8988T (cell line): ENCODE results near the gene TARDBP.
"Not testable (repeated sequence)": the region's sequence is repeated elsewhere in the genome, so short reads cannot be mapped to it uniquely, and the experiment has no call there.

Experiments used
- DNase-seq: peaks from one replicate; pipeline ENCODE4 v3.0.0; 2011

The TARDBP gene

DNA sequence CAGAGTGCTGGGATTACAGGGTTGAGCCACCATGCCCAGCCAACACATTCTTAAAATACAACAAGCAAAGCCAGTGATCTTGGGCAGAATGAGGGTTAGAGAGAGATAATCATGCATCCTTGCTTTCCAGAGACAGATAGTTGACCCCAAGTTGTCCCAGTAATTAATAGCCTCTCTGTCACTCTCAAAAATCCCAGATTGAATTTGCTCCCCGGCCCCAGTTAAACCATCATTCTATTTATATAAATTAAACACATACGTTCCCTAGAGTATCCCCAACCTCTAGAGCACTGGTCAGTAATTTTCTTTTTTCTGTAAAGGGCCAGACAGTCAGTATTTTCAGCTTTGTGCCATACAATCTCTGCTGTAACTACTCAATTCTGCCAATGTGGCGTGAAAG lies 16.4 kb upstream of the TARDBP start:
- no peak for DNase-seq

DNA sequence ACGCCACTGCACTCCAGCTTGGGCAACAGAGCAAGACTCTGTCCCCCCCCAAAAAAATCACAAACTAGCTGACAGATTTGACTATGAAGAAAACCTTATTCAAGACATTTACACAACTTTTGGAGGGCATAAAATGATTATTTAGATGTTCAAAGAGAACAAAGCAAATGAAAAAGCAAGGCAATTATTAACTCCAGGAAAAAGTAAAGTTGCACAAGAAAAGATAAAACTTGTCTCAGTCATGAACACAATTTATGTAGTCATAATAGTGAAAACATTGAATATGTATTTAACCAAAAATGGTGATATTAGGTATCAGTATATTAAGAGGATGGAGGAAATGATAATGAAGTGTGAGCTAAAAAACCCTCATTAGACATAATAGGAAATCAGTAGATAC lies 11.9 kb upstream of the TARDBP start:
- no peak for DNase-seq

DNA sequence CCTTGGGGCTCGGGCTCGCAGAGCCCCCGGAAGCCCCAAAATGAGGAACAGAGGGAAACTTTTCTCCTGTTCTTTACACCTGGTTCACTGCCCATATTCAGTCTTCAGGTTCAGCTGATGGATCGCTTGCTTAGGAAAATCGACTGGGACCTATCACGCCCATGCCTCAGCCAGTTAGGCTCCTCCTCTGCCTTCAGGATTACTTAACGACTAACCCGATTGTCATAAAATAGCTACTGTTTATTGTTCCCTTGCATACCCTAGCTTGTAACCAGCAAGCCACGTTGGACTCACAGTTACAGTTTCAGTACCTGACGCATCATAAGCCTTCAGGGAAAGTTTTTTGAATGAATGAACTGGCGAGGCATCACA lies 692 bp downstream of the TARDBP start:
- DNase-seq: no peak

DNA sequence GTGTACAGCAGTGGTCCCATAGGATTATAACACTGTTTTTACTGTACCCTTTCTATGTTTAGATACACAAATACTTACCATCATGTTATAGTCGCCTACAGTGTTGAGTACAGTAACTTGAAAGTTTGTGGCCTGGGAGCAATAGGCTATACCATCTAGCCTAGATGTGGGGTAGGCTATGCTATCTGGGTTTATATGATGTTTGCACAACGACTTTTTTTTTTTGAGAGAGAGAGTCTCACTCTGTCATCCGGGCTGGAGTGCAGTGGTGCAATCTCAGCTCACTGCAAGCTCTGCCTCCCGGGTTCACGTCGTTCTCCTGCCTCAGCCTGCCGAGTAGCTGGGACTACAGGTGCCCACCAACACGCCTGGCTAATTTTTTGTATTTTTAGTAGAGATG lies 6.9 kb downstream of the TARDBP start:
- not testable (repeated sequence) for DNase-seq

DNA sequence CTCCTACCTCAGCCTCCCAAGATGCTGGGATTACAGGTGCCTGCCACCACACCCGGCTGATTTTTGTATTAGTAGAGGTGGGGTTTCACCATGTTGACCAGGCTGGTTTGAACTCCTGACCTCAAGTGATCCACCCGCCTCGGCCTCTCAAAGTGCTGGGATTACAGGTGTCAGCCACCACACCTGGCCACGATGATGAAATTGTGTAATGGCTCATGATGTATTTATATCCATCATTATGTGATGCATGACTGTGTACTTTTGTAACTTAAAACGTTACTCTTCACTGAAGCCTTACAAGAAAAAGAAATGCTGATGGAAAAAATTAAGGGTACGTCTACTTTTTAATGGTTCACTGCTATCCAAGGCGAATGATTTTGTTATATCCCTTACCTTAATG lies 7.5 kb downstream of the TARDBP start:
- DNase-seq: no peak

DNA sequence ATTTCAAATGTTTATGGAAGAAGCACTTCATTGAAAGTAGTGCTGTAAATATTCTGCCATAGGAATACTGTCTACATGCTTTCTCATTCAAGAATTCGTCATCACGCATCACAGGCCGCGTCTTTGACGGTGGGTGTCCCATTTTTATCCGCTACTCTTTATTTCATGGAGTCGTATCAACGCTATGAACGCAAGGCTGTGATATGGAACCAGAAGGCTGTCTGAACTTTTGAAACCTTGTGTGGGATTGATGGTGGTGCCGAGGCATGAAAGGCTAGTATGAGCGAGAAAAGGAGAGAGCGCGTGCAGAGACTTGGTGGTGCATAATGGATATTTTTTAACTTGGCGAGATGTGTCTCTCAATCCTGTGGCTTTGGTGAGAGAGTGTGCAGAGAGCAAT lies 10.7 kb downstream of the TARDBP start:
- no peak for DNase-seq

DNA sequence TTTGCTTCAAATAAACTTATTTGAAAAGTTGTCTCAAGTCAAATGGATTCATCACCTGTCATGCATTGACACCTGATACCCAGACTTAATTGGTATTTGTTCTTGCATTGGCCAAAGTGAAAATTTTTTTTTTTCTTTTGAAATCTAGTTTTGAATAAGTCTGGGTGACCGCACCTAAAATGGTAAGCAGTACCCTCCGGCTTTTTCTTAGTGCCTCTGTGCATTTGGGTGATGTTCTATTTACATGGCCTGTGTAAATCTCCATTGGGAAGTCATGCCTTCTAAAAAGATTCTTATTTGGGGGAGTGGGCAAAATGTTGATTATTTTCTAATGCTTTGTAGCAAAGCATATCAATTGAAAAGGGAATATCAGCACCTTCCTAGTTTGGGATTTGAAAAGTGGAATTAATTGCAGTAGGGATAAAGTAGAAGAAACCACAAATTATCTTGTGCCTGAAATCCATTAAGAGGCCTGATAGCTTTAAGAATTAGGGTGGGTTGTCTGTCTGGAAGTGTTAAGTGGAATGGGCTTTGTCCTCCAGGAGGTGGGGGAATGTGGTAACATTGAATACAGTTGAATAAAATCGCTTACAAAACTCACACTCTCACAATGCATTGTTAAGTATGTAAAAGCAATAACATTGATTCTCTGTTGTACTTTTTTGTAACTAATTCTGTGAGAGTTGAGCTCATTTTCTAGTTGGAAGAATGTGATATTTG lies 11.9 kb downstream of the TARDBP start:
- DNase-seq: no peak

DNA sequence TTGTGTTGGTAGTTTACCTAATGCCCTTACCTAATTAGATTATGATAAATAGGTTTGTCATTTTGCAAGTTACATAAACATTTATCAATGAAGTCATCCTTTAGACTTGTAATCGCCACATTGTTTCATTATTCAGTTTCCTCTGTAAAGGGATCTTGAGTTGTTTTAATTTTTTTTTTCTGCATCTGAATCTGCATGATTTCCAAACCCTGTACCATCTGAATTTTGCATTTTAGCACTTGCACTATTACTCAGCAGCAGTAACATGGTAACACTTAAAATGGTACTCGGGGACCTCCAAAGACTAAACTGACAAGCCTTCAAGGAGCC lies 12.4 kb downstream of the TARDBP start:
- DNase-seq: no peak

DNA sequence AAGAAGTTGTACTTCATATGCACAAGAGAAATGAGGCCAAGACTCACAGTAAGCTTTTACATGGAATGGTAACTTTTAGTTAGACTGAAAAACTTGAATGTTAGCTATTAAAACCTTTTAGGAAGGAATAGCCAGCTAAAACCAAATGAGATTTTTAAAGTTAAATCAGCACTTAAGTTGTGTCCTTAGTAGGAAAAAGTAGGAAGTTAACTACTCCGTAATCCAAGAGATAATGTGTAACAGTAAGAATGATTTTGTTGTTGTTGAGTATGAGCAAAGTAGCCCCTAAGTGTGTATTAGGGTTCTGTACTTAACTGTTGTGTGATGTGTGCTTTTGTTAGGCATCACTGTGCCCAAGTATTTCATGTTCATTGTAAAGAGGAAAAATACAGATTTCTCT lies 13.2 kb downstream of the TARDBP start:
- DNase-seq: no peak

DNA sequence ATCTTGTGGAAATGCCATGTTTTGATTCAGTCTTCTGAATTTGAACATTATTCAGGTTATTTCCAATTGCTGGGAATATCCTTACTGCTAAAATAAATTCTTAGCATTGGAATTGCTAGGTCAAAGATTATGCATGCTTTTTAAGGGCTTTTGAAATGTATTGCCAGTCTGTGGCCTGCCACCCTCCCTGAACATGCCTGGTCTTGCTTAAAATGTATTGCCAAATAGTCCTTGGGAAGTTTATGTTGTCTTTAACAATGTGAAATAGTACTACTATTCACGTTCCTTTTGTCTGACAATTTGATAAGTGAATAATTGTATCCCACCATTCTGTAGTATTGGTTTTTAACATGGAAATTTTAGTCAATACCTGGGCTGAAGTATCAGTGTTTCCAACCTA lies 13.6 kb downstream of the TARDBP start:
- no peak for DNase-seq

DNA sequence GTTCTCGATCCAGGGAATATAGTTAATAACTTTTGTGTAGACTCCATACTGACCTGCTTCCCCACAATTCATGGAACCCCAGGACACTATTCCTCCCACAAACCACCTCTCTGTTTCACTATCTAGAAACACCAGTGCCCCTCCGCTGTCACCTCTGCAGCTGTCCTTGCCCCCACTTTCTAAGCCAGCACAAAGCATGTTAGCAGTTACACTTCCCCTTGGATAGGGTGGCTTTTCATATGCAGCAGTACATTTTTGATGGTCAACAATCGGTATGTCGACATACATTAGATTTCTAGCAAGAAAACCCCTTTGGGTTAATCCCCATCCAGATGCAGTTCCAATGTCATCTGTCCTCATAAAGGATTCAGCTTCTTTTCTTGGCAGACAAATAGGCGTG lies 14.4 kb downstream of the TARDBP start:
- no peak for DNase-seq

DNA sequence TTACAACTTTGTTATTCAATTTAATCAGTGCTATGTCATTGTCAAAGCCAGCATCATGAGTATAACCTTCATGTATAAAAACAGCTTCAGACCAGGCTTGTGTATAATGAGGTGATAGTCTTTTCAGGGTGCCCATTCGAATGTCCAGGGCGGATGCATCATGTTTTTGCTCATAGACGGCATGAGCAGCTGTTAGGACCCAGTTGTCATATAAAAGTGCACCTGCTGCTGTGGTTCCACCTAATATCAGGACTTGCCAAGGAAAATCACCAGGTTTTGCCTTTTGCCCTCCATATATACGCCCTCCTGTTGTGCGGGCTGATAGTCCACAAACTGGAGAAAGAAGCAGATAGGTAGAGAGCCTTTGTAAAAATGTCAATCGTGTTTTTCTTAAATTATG lies 14.9 kb downstream of the TARDBP start:
- no peak for DNase-seq

DNA sequence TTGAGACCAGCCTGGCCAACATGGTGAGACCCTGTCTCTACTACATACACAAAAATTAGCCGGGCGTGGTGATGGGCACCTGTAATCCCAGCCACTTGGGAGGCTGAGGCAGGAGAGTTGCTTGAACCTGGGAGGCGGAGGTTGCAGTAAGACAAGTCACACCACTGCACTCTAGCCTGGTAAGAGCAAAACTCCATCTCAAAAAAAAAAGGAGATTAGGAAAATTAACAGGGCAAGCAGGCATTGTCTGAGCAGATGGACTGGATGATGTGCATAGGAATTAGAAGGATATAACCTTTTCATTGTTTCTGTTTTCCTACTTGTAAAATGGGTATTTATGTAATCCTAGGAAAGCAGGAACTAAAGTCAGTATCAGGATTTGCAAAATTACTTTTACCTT lies 15.6 kb downstream of the TARDBP start:
- no peak for DNase-seq

DNA sequence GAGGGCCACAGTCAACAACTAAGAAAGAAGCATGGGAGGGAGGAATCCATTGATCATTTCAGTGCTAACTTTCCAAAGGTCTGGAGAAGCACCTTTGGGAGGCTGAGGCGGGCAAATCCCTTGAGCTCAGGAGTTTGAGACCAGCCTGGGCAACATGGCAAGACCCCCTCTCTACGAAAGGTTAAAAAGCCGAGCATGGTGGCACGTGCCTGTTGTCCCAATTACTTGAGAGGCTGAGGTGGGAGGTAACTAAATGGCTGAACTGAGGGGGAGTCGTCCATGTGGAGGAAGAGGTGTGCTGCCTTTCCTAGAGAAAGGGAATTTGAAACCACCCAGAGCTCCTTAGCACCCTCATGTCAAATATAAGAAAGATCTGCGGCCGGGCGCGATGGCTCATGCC lies 18.4 kb downstream of the TARDBP start:
- no peak for DNase-seq

DNA sequence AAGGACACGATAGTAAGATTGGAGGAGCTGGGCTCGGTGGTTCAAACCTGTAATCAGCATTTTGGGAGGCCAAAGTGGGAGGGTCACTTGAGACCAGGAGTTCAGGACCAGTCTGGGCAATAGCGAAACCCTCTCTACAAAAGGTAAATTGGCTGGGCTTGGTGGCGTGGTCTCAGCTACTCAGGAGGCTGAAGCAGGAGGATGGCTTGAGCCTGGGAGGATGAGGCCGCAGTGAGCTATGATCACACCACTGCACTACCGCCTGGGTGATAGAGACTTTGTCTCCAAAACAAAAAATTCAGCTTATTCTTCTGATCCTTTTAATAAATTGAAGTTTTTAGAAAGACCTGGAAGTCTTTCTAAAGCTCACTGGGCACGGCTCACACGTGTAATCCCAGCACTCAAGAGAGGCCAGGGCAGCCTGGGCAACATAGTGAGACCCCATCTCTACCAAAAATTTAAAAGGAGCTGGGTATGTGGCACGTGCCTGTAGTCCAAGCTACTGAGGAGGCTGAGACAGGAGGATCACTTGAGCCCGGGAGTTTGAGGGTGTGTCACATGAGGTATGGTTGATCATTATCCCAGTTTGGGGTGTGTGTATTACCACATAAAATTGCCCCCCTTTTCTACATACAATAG lies 19.3 kb downstream of the TARDBP start:
- DNase-seq: no peak

DNA sequence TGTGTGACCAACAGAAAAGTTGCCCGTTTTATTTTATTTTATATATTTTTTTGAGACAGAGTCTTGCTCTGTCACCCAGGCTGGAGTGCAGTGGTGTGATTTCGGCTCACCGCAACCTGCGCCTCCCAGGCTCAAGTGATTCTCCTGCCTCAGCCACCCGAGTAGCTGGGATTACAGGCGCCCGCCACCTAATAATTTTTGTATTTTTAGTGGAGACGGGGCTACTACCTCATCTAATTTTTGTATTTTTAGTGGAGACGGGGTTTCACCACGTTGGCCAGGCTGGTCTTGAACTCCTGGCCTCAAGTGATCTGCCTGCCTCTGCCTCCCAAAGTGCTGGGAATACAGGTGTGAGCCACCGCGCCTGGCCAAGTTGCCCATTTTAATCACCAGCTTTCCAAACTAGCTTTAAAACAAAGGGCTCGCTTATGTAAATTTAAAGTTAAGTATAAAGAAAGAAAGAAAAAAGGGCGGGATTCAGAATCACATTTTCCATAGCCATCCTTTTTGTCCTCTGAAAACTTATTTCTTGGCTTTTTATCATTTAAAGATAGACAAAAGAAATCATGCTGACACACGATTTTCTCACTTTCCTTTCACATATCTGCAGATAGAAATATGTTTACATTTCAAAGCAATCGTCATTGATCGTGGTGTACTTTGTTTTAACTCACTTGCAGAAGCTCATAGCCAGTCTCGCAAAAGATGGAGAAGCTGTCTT lies 24.7 kb downstream of the TARDBP start:
- not testable (repeated sequence) for DNase-seq

DNA sequence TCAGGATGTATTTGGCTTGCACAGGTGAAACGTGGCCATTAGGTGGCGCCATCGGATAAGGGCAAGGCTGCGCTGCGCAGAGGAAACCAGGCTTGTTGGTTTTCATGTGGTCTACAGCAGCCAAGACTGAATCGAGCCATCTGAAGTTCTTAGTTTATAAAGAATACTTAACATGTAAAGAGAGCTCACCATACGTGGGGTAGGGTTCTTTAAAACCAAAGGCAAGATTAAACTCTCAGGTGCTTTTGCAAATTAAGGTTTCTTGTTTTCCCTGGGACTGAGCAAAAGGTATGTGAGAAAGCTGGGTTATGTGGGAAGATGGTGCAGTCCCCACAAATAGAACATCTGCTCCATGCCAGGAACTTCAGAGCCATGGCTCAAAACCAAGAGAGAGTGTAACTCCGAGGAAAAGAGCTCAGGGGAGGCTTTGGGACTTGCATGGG lies 25.3 kb downstream of the TARDBP start:
- DNase-seq: no peak

DNA sequence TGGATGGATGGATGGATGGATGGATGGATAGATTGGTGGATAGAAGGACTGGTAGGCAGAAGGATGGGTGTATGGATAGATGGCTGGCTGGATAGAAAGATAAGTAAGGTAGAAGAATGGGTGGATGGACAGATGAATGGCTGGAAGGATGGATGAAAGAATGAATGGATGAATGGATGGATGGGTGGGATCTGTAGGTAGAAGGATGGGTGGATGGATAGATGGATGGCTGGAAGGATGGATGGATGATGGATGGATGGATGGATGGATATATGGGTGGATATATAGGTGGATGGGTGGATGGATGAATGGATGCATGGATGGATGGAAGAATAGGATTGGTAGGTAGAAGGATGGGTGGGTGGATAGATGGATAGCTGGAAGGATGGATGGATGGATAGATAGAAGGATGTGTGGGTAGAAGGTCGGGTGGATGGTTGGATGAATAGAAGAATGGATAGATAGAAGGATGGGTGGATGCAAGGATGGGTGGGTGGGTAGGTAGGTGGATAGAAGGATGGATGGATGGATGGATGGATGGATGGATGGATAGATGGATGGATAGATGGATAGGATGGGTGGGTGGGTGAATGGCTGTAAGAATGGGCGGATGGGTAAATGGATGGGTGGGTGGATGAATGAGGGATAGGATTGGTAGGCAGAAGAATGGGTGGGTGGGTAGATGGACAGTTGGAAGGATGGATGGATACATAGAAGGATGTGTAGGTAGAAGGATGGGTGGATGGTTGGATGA lies 27.1 kb downstream of the TARDBP start:
- DNase-seq: no peak

DNA sequence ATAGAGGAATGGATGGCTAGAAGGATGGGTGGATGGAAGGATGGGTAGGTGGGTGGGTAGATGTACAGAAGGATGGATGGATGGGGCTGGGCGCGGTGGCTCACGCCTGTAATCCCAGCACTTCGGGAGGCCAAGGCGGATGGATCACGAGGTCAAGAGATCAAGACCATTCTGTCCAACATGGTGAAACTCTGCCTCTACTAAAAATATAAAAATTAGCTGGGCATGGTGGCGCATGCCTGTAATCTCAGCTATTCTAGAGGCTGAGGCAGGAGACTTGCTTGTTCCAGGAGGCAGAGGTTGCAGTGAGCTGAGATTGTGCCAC lies 27.6 kb downstream of the TARDBP start:
- not testable (repeated sequence) for DNase-seq

DNA sequence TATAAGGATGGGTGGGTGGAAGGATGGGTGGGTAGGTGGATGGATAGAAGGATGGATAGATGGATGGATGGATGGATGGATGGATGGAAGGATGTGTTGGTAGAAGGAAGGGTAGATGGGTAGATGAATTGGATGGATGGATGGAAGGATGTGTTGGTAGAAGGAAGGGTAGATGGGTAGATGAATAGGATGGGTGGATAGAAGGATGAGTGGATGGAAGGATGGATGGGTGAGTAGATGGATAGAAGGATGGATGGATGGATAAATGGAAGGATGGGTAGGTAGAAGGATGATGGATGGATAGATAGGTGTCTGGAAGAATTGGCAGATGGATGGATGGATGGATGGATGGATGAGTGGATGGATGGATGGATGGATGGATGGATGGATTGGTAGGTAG lies 28.6 kb downstream of the TARDBP start:
- no peak for DNase-seq

DNA sequence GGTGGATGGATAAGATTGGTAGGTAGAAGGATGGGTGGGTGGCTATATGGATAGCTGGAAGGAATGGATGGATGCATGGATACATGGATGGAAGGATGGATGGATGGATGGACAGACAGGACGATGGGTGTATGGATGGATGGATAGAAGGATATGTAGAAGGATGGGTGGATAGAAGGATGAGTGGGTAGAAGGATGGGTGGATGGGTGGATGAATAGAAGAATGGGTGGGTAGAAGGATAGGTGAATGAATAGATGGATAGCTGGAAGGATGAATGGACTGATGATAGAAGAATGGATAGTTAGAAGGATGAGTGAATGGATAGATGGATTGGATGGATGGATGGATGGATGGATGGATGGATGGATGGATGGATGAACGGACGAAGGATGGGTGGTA lies 29.6 kb downstream of the TARDBP start:
- no peak for DNase-seq

DNA sequence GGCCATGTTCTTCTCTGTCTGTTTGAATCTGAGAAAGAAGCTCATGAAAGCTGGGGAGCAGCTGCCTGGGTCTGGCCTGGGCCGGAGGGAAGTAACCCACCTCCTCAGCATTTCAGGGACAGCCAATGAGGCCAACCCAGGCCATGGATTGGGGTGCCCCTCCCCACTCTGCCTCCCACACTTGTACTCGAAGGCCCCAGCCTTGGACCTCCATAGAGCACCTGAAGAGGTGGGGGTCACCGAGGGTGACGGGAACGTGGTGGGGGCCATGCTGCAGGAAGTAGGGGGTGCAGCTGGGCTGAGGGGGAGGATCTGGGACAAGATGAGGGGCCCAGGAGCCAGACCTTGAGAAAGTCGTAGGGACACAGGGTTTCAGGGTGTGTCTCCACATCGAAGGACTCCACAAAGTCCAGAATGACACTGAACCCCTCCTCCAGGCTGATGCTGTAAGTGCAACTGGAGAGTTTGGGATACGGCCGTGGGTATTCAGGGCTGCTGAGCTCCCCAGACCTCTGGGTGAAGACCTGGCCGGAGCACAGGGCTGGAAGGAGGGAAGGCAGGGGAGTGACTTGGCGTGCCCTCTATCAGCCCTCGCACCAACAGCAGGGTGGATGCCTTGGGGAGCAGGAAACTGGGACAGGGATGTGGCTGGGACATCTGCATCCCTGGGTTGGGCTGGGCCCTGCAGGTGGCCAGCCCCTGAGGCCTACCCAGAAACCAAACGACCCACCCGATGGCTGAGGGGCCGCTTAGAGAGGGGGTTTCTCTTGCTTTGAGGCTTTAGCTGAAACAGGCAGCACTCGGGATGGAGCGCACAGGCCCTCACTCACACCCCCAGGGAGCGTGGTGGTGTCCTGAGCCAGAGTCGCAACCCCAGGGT lies 30.8 kb downstream of the TARDBP start:
- no peak for DNase-seq
